Measurements from ENCODE around the gene IFRD2.

IFRD2 gene

DNA sequence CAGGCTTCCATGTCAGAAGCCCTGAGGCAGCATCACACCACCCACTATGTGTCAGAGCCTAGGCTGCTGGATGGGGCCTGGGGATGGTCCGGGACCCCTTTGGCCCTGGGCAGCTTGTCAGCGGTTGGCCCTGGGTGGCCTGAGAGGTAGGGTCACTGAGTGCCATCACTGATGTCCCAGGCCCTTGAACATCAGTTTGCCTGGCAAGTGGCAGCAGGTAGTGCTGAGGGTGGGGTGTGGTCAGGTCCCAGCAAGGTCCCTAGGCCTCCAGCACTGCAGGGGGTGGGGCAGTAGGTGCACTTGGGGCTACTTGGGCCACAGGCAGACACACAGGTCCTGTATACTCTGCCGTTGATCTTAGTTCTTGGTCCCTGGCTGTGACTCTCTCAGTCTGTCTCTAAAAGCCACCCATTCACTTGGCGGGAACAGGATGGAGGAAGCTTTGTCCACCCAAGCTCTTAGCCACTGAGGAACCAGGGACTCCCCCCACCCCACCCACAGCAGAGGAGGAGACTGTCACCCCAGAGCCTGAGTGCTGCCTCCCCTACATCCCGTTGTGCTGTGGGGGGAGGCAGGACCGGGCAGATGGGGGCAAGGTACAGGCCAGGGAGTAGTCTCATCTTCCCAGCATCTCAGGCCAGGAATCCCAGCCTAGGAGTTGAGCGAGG, 50.4 kb downstream of the IFRD2 start:
- no peaks in the 10 kb centered on the region for H3K27me3 ChIP-seq
- no peak overlapping the region for H3K4me3 ChIP-seq (ENCODE audit: low read depth, low read length)
- no peaks in the 10 kb centered on the region for H3K36me3 ChIP-seq
- TF ChIP-seq, protein P1, sequence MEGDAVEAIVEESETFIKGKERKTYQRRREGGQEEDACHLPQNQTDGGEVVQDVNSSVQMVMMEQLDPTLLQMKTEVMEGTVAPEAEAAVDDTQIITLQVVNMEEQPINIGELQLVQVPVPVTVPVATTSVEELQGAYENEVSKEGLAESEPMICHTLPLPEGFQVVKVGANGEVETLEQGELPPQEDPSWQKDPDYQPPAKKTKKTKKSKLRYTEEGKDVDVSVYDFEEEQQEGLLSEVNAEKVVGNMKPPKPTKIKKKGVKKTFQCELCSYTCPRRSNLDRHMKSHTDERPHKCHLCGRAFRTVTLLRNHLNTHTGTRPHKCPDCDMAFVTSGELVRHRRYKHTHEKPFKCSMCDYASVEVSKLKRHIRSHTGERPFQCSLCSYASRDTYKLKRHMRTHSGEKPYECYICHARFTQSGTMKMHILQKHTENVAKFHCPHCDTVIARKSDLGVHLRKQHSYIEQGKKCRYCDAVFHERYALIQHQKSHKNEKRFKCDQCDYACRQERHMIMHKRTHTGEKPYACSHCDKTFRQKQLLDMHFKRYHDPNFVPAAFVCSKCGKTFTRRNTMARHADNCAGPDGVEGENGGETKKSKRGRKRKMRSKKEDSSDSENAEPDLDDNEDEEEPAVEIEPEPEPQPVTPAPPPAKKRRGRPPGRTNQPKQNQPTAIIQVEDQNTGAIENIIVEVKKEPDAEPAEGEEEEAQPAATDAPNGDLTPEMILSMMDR (IDR thresholded peaks at IDR 0.05; ENCODE audit: low read depth, low read length) = no peak
- H3K4me1 ChIP-seq = peaks cover 4% of the 10 kb centered on the region
- H3K9me3 ChIP-seq = no peaks in the 10 kb centered on the region
- no peak for DNase-seq

DNA sequence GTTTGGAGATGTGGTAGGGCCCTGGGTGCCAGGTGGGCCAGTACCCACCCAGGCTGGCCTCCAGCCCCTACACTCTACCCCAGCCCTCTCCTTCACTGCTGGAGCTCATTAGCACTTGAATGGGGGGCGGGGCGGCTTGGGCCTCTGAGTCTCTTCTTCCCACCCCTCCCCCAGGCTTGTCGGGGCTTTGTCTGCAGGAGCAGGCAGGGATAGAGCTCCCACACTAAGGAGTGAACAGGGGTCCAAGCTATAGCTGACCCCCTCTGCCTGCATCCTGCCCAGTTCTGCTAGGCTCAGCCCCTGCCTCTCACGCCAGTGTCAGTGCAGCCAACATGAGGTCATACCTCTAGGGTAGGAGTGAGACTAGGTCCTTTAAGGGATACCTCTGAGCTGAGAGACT, 51.1 kb downstream of the IFRD2 start:
- Histone ChIP-seq H3K4me1 (no peaks in the 10 kb centered on the region), H3K36me3 (no peaks in the 10 kb centered on the region), H3K27me3 (no peaks in the 10 kb centered on the region), H3K9me3 (no peaks in the 10 kb centered on the region), H3K4me3 (ENCODE audit: low read depth, low read length) (no peak overlapping the region)
- TF ChIP-seq, protein P1 (IDR thresholded peaks at IDR 0.05; ENCODE audit: low read depth, low read length) = no peak
- DNase-seq = no peak

DNA sequence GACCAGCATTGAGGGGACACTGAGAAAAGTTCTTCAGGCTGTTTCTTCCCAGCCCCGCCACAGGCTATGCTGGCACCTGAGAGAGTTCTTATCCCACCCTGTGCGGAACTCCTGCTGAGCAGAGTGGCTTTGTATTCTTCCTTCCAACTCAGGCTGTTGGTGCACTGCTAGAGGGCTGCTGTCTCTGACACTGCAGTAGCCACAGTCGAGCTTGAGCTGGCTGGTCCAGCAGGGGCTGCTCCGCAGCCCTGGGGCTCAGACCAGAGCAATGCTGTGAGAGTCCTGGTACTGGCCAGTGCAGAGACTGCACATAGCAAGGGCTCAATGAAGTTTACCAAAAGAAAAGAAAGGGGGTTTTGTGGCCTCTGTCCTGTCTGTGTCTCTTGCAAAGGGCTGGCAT, 52.6 kb downstream of the IFRD2 start:
- TF ChIP-seq, protein P1 (IDR thresholded peaks at IDR 0.05; ENCODE audit: low read depth, low read length) = no peak
- Histone ChIP-seq H3K9me3 (no peaks in the 10 kb centered on the region), H3K4me1 (no peaks in the 10 kb centered on the region), H3K4me3 (ENCODE audit: low read depth, low read length) (no peak overlapping the region), H3K36me3 (no peaks in the 10 kb centered on the region), H3K27me3 (no peaks in the 10 kb centered on the region)
- no peak for DNase-seq

DNA sequence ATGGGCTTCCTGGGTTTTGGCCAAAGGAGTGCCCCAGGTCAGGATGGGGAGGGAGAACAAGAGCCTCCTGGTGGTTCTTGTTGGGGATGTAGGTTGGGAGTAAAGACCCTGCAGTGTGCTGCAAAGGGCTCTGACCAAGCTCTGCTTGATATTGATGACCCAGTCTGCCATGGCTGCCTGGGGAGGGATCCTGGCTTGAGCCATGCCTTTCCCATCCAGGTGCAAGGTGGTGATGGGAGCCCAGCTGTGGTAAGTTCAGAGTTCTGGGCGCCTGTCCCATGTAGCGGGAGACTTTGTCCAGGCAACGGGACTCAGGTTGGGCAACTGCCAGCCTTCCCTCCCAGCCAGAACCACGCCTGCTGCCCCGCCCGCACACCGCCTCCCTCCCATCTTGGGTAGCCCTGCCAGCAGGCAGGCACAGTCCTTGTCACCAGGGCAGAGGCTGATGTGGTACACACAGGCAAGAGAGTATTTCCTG, 53.6 kb downstream of the IFRD2 start:
- Histone ChIP-seq H3K4me3 (ENCODE audit: low read depth, low read length) (peak overlapping the region; percentile 66), H3K4me1 (no peaks in the 10 kb centered on the region), H3K36me3 (no peaks in the 10 kb centered on the region), H3K27me3 (no peaks in the 10 kb centered on the region), H3K9me3 (no peaks in the 10 kb centered on the region)
- DNase-seq = no peak
- TF ChIP-seq, protein P1 (IDR thresholded peaks at IDR 0.05; ENCODE audit: low read depth, low read length) = no peak

DNA sequence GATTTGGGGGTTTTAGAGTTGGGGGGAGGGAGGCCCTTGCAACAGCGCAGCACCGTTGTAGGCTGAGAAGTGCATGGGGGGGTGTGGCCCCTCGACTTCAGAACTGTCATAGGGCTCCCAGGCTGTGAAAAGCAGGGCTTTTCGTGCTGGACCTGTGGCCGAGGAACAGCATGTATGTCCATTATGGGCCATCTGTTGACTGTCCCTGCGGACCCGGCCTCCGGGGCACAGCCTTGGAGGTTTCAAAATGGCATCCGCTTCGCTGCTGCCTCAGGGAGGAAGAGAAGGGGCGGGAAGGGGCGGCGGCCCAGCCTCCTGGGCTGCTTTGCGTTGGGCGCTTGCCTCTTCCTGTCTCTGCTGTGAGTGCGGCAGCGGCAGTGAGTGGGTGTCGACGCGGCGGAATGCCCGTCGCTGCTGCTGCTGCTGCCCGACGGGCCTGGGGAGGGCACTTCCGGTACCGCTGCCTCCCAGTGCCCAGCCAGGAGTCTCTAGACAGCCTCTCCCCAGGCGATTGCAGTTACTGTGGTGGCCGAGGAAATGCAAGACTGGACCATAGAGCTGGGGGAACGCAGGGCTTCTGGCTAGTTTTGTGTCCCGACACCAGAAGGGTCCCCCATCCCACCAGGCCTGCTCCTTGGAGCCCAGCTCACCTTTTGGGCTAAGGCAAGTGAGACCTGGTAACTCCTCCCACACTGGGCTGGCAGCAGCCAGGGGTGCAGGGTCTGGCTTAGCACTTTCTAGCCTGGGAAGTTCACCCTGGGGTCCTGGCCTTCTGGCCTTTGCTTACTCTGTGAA, 54.3 kb downstream of the IFRD2 start:
- no peaks in the 10 kb centered on the region for H3K9me3 ChIP-seq
- H3K4me3 ChIP-seq (ENCODE audit: low read depth, low read length) = peak overlapping the region; percentile 66
- no peaks in the 10 kb centered on the region for H3K4me1 ChIP-seq
- TF ChIP-seq, protein P1 (IDR thresholded peaks at IDR 0.05; ENCODE audit: low read depth, low read length) = no peak
- H3K36me3 ChIP-seq = no peaks in the 10 kb centered on the region
- peak; percentile 71 for DNase-seq
- no peaks in the 10 kb centered on the region for H3K27me3 ChIP-seq
